GM21528 (cell line): ENCODE results near the gene MKRN3.

Source experiments
- ATAC-seq: cut with Tn5 transposase; IDR thresholded peaks from one replicate; pipeline ENCODE4 v1.9.1; 2021; ENCODE audit warnings: mild to moderate bottlenecking, moderate library complexity; ENCODE audit not compliant: unreplicated experiment, low FRiP score

The MKRN3 gene

GRCh38 chr15:23565395-23566070 is at the start of gene MKRN3:
Gene MKRN3 (plus strand): TSS chr15:23565674. CDS start chr15:23565783, 109 bp downstream.
- no peak for ATAC-seq

- ATAC-seq, result no peak
Measured at GRCh38 chr15:23516866-23517265, 48.6 kb upstream of the MKRN3 start.

GRCh38 chr15:23518104-23518503 is 47.4 kb upstream of the MKRN3 start:
- ATAC-seq, result no peak

GRCh38 chr15:23524816-23525215 is 40.7 kb upstream of the MKRN3 start:
- ATAC-seq, result no peak

GRCh38 chr15:23529891-23530290 is 35.6 kb upstream of the MKRN3 start:
- no peak for ATAC-seq

GRCh38 chr15:23532024-23532423 is 33.5 kb upstream of the MKRN3 start:
- ATAC-seq, result no peak

GRCh38 chr15:23536659-23537058 is 28.8 kb upstream of the MKRN3 start:
- no peak for ATAC-seq

- ATAC-seq, result no peak
Measured at GRCh38 chr15:23538648-23539047, 26.8 kb upstream of the MKRN3 start.

GRCh38 chr15:23539892-23540291 is 25.6 kb upstream of the MKRN3 start:
- no peak for ATAC-seq

GRCh38 chr15:23546158-23546557 is 19.3 kb upstream of the MKRN3 start:
- ATAC-seq, result no peak

- no peak for ATAC-seq
Measured at GRCh38 chr15:23548071-23548470, 17.4 kb upstream of the MKRN3 start.

- no peak for ATAC-seq
Measured at GRCh38 chr15:23561914-23562313, 3.6 kb upstream of the MKRN3 start.

GRCh38 chr15:23564821-23565394 is 566 bp upstream of the MKRN3 start:
- ATAC-seq, result no peak

GRCh38 chr15:23566071-23566554 is 639 bp downstream of the MKRN3 start:
- no peak for ATAC-seq

GRCh38 chr15:23566651-23567050 is 1.2 kb downstream of the MKRN3 start:
- ATAC-seq, result no peak

GRCh38 chr15:23567921-23568320 is 2.4 kb downstream of the MKRN3 start:
- no peak for ATAC-seq

- no peak for ATAC-seq
Measured at GRCh38 chr15:23569151-23569925, 3.9 kb downstream of the MKRN3 start.

GRCh38 chr15:23570486-23570885 is 5.0 kb downstream of the MKRN3 start:
- no peak for ATAC-seq

- ATAC-seq, result no peak
Measured at GRCh38 chr15:23572844-23573243, 7.4 kb downstream of the MKRN3 start.

- ATAC-seq, result no peak
Measured at GRCh38 chr15:23574742-23575141, 9.3 kb downstream of the MKRN3 start.

GRCh38 chr15:23576061-23576460 is 10.6 kb downstream of the MKRN3 start:
- ATAC-seq, result no peak
